GM12878 (cell line): Measurements from ENCODE around the gene MTTP. TPM values are rescaled to one million over a fixed set of nuclear protein-coding genes. Genes with fewer than 3 reads are reported as not detected.

Experiments
- ATAC-seq: fragments of 200-7000 bp; cut with Tn5 transposase; 3 replicates; pipeline ENCODE4 v1.9.1; 2020; ENCODE audit warnings: mild to moderate bottlenecking, moderate library complexity
- BruUV-seq: library from RNA; stranded (reverse); fragments of 400-500 nt; replicated peaks from 2 replicates; lab custom pipeline; 2021; lab: Mats Ljungman, UMichigan
- CTCF ChIA-PET: fragments of 300-600 bp; sonication (Branson Sonifier 250); formaldehyde crosslinking; extraction: SDS; loops from one replicate; lab custom pipeline; 2021; ENCODE audit warnings: inconsistent platforms; lab: Yijun Ruan, JAX
- POLR2A ChIA-PET: fragments of 350-600 bp; formaldehyde crosslinking; extraction: SDS; loops from one replicate; lab custom pipeline; 2021; ENCODE audit warnings: inconsistent platforms; lab: Charles Lee
- RAD21 ChIA-PET: fragments of 300-600 bp; sonication (Branson Sonifier 250); formaldehyde crosslinking; loops from one replicate; lab custom pipeline; 2023; ENCODE audit warnings: antibody characterized with exemption; ENCODE audit not compliant: unreplicated experiment; lab: Charles Lee
- SMC1A ChIA-PET: fragments of 300-600 bp; sonication (Branson Sonifier 250); formaldehyde crosslinking; loops from one replicate; lab custom pipeline; 2023; ENCODE audit not compliant: unreplicated experiment, uncharacterized antibody; lab: Charles Lee
- DNase-seq: peaks from one replicate; pipeline ENCODE4 v3.0.0-alpha.2; 2011; ENCODE audit warnings: low read depth, low spot score
- FAIRE-seq: peaks from 3 replicates; lab custom pipeline; 2011; peaks lifted over from hg19 to GRCh38; lab: Jason Lieb, UNC
- H2AFZ ChIP-seq: 2 replicates; pipeline ENCODE4 v1.6.0; 2011; ENCODE audit warnings: low read depth, low read length, control low read depth; ENCODE audit not compliant: control insufficient read depth
- H3K27ac ChIP-seq: 2 replicates; pipeline ENCODE4 v1.5.1; 2011; ENCODE audit warnings: control low read depth; ENCODE audit not compliant: control insufficient read depth, insufficient read depth
- H3K27me3 ChIP-seq, 2 experiments: replicated peaks in 1 of 2; 2 replicates each; pipeline versions ENCODE4 v1.6.0 to v1.6.1; 2011; ENCODE audit warnings: low read length in 1 of 2; ENCODE audit not compliant: control insufficient read depth in 2 of 2, insufficient read depth in 2 of 2
- H3K36me3 ChIP-seq, 2 experiments: 2 replicates each; pipeline ENCODE4 v1.5.1; 2011; ENCODE audit warnings: low read length in 1 of 2; ENCODE audit not compliant: control insufficient read depth in 2 of 2, insufficient read depth in 2 of 2
- H3K4me1 ChIP-seq: 2 replicates; pipeline ENCODE4 v1.6.1; 2011; ENCODE audit warnings: mild to moderate bottlenecking, low read length, moderate library complexity, mixed read lengths; ENCODE audit not compliant: control insufficient read depth, insufficient read depth
- H3K4me2 ChIP-seq: 2 replicates; pipeline ENCODE4 v1.6.0; 2011; ENCODE audit warnings: control low read depth; ENCODE audit not compliant: control insufficient read depth, insufficient read depth
- H3K4me3 ChIP-seq: fragments of 200-600 bp; sonication (generic); 2 replicates; pipeline ENCODE4 v1.5.1; 2016
- H3K79me2 ChIP-seq: 2 replicates; pipeline ENCODE4 v1.6.0; 2011; ENCODE audit warnings: low read length; ENCODE audit not compliant: control insufficient read depth, insufficient read depth
- H3K9ac ChIP-seq: 2 replicates; pipeline ENCODE4 v1.8.0; 2011; ENCODE audit warnings: low read length, control low read depth, mixed read lengths; ENCODE audit not compliant: control insufficient read depth, insufficient read depth
- H3K9me3 ChIP-seq: replicated peaks from 3 replicates; pipeline ENCODE4 v1.5.1; 2011; ENCODE audit warnings: mild to moderate bottlenecking, low read length; ENCODE audit not compliant: control insufficient read depth, insufficient read depth
- H4K20me1 ChIP-seq: 2 replicates; pipeline ENCODE4 v1.6.0; 2011; ENCODE audit not compliant: control insufficient read depth, insufficient read depth
- CHD2 ChIP-seq: IDR thresholded peaks from 2 replicates; pipeline ENCODE4 v1.6.1; 2011; ENCODE audit warnings: low read depth, low read length, improper control_type of control experiment, borderline replicate concordance
- EED ChIP-seq: sonication (generic); IDR thresholded peaks from 2 replicates; pipeline ENCODE4 v1.6.1; 2016; ENCODE audit warnings: antibody characterized with exemption, low read depth
- EGR1 ChIP-seq, 2 experiments: IDR thresholded peaks; 1 replicate in 1 of 2; 2 replicates in 1 of 2; pipeline ENCODE4 v1.6.1; 2011 to 2012; ENCODE audit warnings: low read depth in 2 of 2, low read length in 2 of 2, borderline replicate concordance in 1 of 2, mild to moderate bottlenecking in 1 of 2, moderate library complexity in 1 of 2
- FOXK2 ChIP-seq: fragments of 450-650 bp; IDR thresholded peaks from 2 replicates; pipeline ENCODE4 v1.6.1; 2017; ENCODE audit warnings: mild to moderate bottlenecking, moderate library complexity
- FOXM1 ChIP-seq: IDR thresholded peaks from 2 replicates; pipeline ENCODE4 v1.6.1; 2012; ENCODE audit warnings: low read depth, mild to moderate bottlenecking, inconsistent platforms, low read length, moderate library complexity
- HDAC6 ChIP-seq: fragments of 200-600 bp; sonication (generic); IDR thresholded peaks from one replicate; pipeline ENCODE4 v1.8.0; 2017; ENCODE audit warnings: antibody characterized with exemption; ENCODE audit not compliant: unreplicated experiment
- NBN ChIP-seq: fragments of 450-650 bp; IDR thresholded peaks from 2 replicates; pipeline ENCODE4 v1.6.1; 2016
- PAX5 ChIP-seq: IDR thresholded peaks from 2 replicates; pipeline ENCODE4 v1.6.1; 2011; ENCODE audit warnings: low read depth, low read length, borderline replicate concordance
- PML ChIP-seq: IDR thresholded peaks from 2 replicates; pipeline ENCODE4 v1.6.1; 2012; ENCODE audit warnings: low read length, inconsistent platforms
- RAD21 ChIP-seq: IDR thresholded peaks from 2 replicates; pipeline ENCODE4 v1.6.1; 2011; ENCODE audit warnings: mild to moderate bottlenecking, low read depth, low read length, moderate library complexity; ENCODE audit not compliant: insufficient read depth
- SMARCA5 ChIP-seq: fragments of 450-650 bp; IDR thresholded peaks from 2 replicates; pipeline ENCODE4 v1.6.1; 2017; ENCODE audit warnings: mild to moderate bottlenecking
- SPI1 ChIP-seq: IDR thresholded peaks from 2 replicates; pipeline ENCODE4 v1.6.1; 2011; ENCODE audit warnings: low read depth, mild to moderate bottlenecking, low read length, moderate library complexity, borderline replicate concordance; ENCODE audit not compliant: insufficient read depth
- SRF ChIP-seq, 2 experiments: IDR thresholded peaks; 2 replicates each; pipeline ENCODE4 v1.6.1; 2011; ENCODE audit warnings: low read depth in 2 of 2, low read length in 2 of 2, mild to moderate bottlenecking in 1 of 2, moderate library complexity in 1 of 2
- WGBS: methylation state at CpG from one replicate; pipeline ENCODE4 v1.1.6; 2016; ENCODE audit warnings: low lambda C conversion rate; ENCODE audit not compliant: insufficient replicate concordance, insufficient coverage; ENCODE audit errors: missing lambda C conversion rate; 5-methylcytosine and 5-hydroxymethylcytosine counted together
- in situ Hi-C: fragments of 300-500 bp; cut with MboI; formaldehyde crosslinking; loops from 9 replicates; pipeline ENCODE4 v1.14.3; 2018; ENCODE audit warnings: mixed read lengths
- intact Hi-C: fragments of 100-400 bp; cut with micrococcal nuclease; formaldehyde crosslinking; loops from one replicate; pipeline ENCODE4 v1.14.2; 2022; ENCODE audit not compliant: unreplicated experiment
- polyA plus RNA-seq, 11 experiments: library from polyadenylated mRNA; depleted of rRNA in 4 of 11; unstranded in 6 of 11; stranded (reverse) in 5 of 11; fragments of >200 nt; fragmentation: Nextera tagmentation in 4 of 11; fragmentation: Illumina TruSeq in 1 of 11; extraction: Ambion mirVana in 4 of 11; extraction: Trizol in 1 of 11; gene quantifications; 1 replicate in 1 of 11; 2 replicates in 10 of 11; pipeline versions ENCODE4 v1.2.1 to v1.2.3, GENCODE V29; 2011 to 2016; ENCODE audit warnings: inconsistent platforms in 2 of 11, missing spikeins in 2 of 11, low read depth in 1 of 11
- total RNA-seq, 4 experiments: library from RNA; depleted of rRNA in 3 of 4; stranded (reverse); fragments of >200 nt in 3 of 4; fragmentation: Illumina TruSeq in 1 of 4; extraction: Trizol in 1 of 4; gene quantifications; 2 replicates each; pipeline versions ENCODE4 v1.2.1 to v1.2.3, GENCODE V29; 2013 to 2021
- TF ChIP-seq, protein P1 (sequence below): fragments of 150-350 bp; IDR thresholded peaks from 2 replicates; pipeline ENCODE4 v1.6.1; 2014; ENCODE audit warnings: mild to moderate bottlenecking, low read depth, low read length
- TF ChIP-seq, protein P2 (sequence below): IDR thresholded peaks from 2 replicates; pipeline ENCODE4 v1.6.1; 2012; ENCODE audit warnings: improper control_type of control experiment, low read depth, low read length; ENCODE audit not compliant: insufficient replicate concordance

MTTP gene
- total and polyA plus RNA-seq, 10 of the 15 experiments (the other 5 are each of a cell fraction or from before 2014, with no cell fraction given): 0.08 to 2.2 (median 0.21) TPM; not detected in 1

DNA sequence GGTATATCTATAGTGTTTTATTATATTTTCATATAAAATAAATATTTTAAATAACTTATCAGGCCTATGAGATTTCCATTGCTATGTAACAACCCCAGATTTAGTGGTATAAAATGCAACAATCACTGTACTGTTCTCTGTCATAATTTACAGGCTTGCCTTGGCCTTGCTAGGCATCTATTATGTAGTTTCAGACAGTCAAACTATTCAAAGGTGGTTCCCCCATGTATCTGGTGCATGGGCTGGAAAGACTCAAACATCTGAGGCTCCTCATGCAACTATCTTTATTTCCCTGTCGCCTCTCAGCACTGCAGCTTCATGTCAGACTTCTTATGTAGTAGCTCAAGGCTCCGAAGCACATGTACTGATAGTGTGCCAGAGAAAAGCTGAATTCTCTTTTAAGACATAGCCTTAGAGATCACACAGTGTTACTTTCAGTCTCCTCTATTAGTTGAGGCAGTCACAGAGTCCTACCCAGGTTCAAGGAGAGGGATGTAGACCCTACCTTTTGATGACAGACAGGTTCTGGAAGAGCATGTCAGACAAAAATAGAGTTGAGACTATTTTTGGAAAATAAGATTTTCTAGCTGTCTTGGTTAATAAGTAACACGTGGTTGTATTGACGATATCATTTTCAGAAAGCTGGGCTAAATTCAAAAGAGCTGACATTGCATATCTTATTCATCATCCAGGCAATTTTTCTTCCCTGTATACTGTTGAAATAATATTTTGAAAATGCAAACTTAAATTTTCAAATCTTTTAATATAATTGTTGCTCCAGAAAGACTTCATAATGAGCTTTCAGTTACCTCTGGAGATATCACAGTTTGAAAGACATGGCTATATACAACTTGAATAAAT lies 19.4 kb downstream of the MTTP start (continued):
- TF ChIP-seq CHD2 (no peak), PAX5 (no peak), SRF (IDR thresholded peaks at IDR 0.05; ENCODE audit: low read depth in 2 of 2, low read length in 2 of 2) (no peak), NBN (no peak)

DNA sequence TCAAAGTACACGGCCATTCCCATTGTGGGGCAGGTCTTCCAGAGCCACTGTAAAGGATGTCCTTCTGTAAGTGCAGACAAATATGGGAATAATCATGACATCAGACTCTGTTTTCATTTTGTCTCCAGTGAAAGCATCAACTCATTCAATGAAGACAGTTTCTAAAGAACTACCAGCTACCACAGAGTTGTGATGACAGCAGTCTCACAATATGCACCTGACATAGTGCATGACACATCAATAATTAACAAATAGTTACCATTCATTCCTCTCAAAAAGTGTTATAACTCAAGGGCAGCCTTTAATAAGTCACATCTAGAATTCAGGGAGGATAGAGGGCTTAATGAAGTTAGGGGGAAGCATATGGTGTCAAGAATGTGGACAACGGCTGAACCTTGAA lies 20.2 kb downstream of the MTTP start:
- no peak for DNase-seq
- TF ChIP-seq EED (no peak), FOXM1 (no peak), HDAC6 (no peak), PML (no peak), RAD21 (no peak), SMARCA5 (no peak), FOXK2 (no peak), SPI1 (no peak), EGR1 (IDR thresholded peaks at IDR 0.05; ENCODE audit: borderline replicate concordance in 1 of 2, low read depth in 2 of 2, low read length in 2 of 2) (no peak)
- TF ChIP-seq, protein P1, sequence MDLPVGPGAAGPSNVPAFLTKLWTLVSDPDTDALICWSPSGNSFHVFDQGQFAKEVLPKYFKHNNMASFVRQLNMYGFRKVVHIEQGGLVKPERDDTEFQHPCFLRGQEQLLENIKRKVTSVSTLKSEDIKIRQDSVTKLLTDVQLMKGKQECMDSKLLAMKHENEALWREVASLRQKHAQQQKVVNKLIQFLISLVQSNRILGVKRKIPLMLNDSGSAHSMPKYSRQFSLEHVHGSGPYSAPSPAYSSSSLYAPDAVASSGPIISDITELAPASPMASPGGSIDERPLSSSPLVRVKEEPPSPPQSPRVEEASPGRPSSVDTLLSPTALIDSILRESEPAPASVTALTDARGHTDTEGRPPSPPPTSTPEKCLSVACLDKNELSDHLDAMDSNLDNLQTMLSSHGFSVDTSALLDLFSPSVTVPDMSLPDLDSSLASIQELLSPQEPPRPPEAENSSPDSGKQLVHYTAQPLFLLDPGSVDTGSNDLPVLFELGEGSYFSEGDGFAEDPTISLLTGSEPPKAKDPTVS: no peak
- TF ChIP-seq, protein P2, sequence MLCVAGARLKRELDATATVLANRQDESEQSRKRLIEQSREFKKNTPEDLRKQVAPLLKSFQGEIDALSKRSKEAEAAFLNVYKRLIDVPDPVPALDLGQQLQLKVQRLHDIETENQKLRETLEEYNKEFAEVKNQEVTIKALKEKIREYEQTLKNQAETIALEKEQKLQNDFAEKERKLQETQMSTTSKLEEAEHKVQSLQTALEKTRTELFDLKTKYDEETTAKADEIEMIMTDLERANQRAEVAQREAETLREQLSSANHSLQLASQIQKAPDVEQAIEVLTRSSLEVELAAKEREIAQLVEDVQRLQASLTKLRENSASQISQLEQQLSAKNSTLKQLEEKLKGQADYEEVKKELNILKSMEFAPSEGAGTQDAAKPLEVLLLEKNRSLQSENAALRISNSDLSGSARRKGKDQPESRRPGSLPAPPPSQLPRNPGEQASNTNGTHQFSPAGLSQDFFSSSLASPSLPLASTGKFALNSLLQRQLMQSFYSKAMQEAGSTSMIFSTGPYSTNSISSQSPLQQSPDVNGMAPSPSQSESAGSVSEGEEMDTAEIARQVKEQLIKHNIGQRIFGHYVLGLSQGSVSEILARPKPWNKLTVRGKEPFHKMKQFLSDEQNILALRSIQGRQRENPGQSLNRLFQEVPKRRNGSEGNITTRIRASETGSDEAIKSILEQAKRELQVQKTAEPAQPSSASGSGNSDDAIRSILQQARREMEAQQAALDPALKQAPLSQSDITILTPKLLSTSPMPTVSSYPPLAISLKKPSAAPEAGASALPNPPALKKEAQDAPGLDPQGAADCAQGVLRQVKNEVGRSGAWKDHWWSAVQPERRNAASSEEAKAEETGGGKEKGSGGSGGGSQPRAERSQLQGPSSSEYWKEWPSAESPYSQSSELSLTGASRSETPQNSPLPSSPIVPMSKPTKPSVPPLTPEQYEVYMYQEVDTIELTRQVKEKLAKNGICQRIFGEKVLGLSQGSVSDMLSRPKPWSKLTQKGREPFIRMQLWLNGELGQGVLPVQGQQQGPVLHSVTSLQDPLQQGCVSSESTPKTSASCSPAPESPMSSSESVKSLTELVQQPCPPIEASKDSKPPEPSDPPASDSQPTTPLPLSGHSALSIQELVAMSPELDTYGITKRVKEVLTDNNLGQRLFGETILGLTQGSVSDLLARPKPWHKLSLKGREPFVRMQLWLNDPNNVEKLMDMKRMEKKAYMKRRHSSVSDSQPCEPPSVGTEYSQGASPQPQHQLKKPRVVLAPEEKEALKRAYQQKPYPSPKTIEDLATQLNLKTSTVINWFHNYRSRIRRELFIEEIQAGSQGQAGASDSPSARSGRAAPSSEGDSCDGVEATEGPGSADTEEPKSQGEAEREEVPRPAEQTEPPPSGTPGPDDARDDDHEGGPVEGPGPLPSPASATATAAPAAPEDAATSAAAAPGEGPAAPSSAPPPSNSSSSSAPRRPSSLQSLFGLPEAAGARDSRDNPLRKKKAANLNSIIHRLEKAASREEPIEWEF: no peak
- TF ChIP-seq, all 136 proteins: peak for 0
- no peak overlapping the region for H3K4me2 ChIP-seq
- no TSS peak for BruUV-seq
- POLR2A ChIA-PET: no interaction called here
- H3K27ac ChIP-seq: no peak overlapping the region
- in situ Hi-C loops: no loop called here
- RAD21 ChIA-PET: interaction anchor here (0.7 to 1.2 kb wide), 2 partner anchors 21 to 229 kb away, joined by 3 read pairs; no protein-coding TSS in a partner anchor
- intact Hi-C loops: no loop called here
- ATAC-seq (no peak; the same call in 2 of the 3 replicates), FAIRE-seq (no peak)
- 64% methylated on average over 2 of the region's 2 CpGs for WGBS
- H3K36me3 ChIP-seq: no peaks in the 10 kb centered on the region
- H3K4me1 ChIP-seq: no peaks in the 10 kb centered on the region
- no peaks in the 10 kb centered on the region for H3K9me3 ChIP-seq
- CTCF ChIA-PET: interaction anchor here (1.1 to 1.6 kb wide), 2 partner anchors 18 to 20 kb away, joined by 5 to 6 read pairs; no protein-coding TSS in a partner anchor
- H3K9ac ChIP-seq: no peak overlapping the region
- SMC1A ChIA-PET: interaction anchor here (0.7 to 1.6 kb wide), 2 partner anchors 18 to 22 kb away, joined by 3 to 7 read pairs; no protein-coding TSS in a partner anchor
- no peak overlapping the region for H2AFZ ChIP-seq
- H4K20me1 ChIP-seq: no peaks in the 10 kb centered on the region
- H3K79me2 ChIP-seq: no peaks in the 10 kb centered on the region
- H3K4me3 ChIP-seq: no peak overlapping the region
- H3K27me3 ChIP-seq: no peaks in the 10 kb centered on the region
